ENCODE results near the gene ATP23.
A peak's percentile ranks its signal among the peaks of the same experiment; 100 is the strongest.

DNA sequence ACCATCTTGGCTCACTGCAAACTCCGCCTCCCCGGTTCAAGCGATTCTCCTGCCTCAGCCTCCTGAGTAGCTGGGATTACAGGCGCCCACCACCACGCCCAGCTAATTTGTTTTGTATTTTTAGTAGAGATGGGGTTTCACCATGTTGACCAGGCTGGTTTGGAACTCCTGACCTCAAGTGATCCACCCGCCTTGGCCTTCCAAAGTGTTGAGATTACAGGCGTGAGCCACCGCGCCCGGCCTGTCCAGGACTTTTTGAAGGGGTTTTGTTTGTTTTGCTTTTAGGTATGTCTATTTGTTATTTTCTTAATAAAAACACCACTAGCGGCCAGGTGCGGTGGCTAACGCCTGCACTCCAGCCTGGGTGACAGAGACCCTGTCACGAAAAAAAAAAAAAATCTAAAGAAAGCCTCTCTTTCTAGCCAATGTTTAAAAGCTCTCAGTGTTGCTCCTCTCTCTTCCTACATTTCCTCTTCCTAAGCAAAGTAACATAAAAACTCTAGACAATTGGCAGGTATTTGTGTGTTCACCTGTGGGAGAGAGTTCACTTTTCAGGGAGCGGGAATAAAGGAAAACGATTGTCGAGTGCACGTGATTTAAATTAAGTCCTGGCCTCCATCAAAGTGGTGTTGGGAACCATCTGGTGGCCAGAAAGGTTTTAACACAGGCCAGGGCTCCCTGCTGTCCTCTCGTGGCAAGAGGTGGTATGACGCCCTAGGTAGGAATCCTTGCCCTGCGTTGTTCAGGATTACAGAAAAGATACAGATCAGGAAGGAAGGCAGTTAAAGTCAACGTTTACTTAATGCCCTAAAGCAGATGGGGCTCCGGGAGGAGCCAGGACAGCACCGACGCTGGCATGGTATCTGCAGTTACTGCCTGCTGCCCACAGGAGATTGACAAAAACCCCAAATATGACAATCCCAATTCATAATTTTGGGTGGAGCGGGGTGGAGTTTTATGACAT, 36.2 kb upstream of the ATP23 start:
- TF ChIP-seq CTCF (conservative IDR thresholded peaks at IDR 0.05; ENCODE audit: low read length) (peak; percentile 100), EZH2phosphoT487 (IDR thresholded peaks at IDR 0.05; ENCODE audit: borderline replicate concordance, low read depth, low read length) (no peak)
